ENCODE measurements around the gene THBS1.

Gene THBS1

GRCh38 chr15:39542385-39543065 is 38.4 kb upstream of the THBS1 start:
- H3K4me3 ChIP-seq (ENCODE audit: low read depth, low read length): no peak overlapping the region
- TF ChIP-seq CTCF (IDR thresholded peaks at IDR 0.05; ENCODE audit: control insufficient read depth, extremely low read depth, insufficient read depth): no peak

DNA sequence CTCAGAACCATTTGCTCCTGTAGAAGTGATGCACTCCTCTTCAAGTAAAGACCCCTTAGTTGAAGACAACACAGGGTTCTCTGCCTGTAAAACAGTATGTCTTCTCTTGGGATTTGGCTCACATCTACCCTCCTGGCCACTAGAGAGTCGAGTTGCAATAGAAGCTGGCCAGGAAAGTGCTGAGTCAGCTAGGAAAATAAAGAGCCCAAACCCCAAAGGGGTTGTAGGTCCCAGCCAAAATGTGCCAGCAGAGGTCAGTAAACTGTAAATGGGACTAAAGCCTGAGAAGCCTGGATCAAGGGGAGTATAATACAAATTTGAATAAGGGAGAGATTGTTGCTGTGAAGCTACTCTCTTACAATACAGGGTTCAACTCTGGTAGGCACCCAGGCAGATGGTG is 37.2 kb upstream of the THBS1 start:
- DNase-seq (ENCODE audit: low read depth): no peak
- 0 out of 2 replicates have a peak, but pooled peaks have one; percentile 8 for TF ChIP-seq CTCF (IDR thresholded peaks at IDR 0.05; ENCODE audit: control insufficient read depth, extremely low read depth, insufficient read depth)
- no peak overlapping the region for H3K4me3 ChIP-seq (ENCODE audit: low read depth, low read length)

More at GRCh38 chr15:39542385-39543065, 38.4 kb upstream of the THBS1 start:
- DNase-seq (ENCODE audit: low read depth): no peak

DNA sequence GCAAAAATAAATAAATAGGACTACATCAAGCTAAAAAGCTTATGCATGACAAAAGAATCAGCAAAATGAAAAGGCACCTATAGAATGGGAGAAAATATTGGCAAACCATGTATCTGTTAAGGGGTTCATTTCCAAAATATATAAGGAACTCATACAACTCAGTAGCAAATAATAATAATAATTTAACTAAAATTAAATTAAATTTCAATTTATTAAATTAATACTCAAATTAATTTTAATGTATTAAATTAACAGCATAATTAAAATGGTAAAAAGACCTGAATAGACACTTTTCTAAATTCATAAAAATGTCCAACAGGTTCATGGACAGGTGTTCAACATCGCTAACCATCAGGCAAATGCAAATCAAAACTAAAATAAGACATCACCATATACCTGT is 34.0 kb upstream of the THBS1 start:
- TF ChIP-seq CTCF (IDR thresholded peaks at IDR 0.05; ENCODE audit: control insufficient read depth, extremely low read depth, insufficient read depth): no peak
- no peak overlapping the region for H3K4me3 ChIP-seq (ENCODE audit: low read depth, low read length)
- no peak for DNase-seq (ENCODE audit: low read depth)

GRCh38 chr15:39548561-39548960 is 32.3 kb upstream of the THBS1 start:
- TF ChIP-seq CTCF (IDR thresholded peaks at IDR 0.05; ENCODE audit: control insufficient read depth, extremely low read depth, insufficient read depth): no peak
- no peak for DNase-seq (ENCODE audit: low read depth)
- H3K4me3 ChIP-seq (ENCODE audit: low read depth, low read length): no peak overlapping the region

DNA sequence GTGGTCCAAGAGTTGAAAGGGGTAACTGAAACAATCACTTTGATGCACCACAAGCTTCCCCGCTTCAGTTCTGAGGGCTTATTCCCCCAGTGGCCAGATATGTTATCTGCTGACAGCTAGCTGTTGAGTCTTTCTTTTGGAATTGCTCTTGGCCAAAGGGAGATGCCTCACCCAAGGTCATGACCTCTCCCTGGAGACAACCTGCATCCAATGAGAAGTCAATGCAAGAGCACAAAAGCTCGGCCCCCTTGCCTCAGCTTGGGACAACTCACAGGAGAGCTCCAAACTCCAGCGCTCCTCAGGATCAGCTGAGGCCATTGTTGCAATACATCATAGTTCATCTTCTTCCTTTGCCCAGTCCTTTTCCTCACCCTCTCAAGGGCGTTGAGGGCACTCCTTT is 31.0 kb upstream of the THBS1 start:
- no peak overlapping the region for H3K4me3 ChIP-seq (ENCODE audit: low read depth, low read length)
- DNase-seq (ENCODE audit: low read depth): no peak
- no peak for TF ChIP-seq CTCF (IDR thresholded peaks at IDR 0.05; ENCODE audit: control insufficient read depth, extremely low read depth, insufficient read depth)

DNA sequence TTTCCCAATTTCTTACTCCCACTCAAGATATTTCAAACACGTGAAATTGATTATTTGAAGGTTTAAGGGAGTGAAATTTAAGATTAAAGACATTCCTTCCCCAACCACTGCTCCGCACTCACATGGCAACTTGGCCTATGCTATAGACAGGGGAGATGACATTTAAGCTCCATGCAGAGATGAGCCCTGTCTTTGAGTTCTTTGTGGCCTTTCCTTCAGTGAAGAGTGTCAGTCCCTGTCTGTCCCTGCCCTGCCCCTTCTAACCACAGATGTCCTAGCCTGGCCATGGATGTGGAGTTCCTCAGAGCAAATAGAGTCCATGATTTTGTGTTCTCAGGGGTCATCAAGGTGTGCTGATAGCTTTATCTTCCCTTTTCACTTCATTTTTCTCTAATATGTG is 29.4 kb upstream of the THBS1 start:
- no peak for DNase-seq (ENCODE audit: low read depth)
- TF ChIP-seq CTCF (IDR thresholded peaks at IDR 0.05; ENCODE audit: control insufficient read depth, extremely low read depth, insufficient read depth): no peak
- no peak overlapping the region for H3K4me3 ChIP-seq (ENCODE audit: low read depth, low read length)

DNA sequence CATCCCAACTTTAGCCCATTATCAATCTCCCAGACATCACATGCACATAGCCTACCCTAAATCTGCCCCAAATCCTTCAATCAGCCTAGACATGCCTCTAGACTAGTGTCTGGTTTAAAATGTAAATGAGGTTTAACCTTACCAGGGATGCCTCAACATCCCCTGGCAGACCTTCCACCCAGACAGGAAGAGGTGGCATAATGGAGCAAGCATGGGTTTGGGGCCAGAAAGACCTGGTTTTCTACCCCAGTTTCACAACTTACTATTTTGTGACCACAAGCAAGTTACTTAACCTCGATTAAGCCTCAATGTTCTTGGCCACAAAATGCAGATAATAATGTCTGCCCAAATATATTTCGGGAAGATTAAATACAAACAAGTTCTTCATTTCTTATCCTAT is 28.3 kb upstream of the THBS1 start:
- TF ChIP-seq CTCF (IDR thresholded peaks at IDR 0.05; ENCODE audit: control insufficient read depth, extremely low read depth, insufficient read depth): no peak
- DNase-seq (ENCODE audit: low read depth): no peak
- H3K4me3 ChIP-seq (ENCODE audit: low read depth, low read length): no peak overlapping the region

Data from LNCaP clone FGC (cell line).